ENCODE data around the gene GATA2. TPM values are rescaled to one million over a fixed set of nuclear protein-coding genes. Genes with fewer than 3 reads are reported as not detected.
A peak's percentile ranks its signal among the peaks of the same experiment; 100 is the strongest.

Gene GATA2
- total RNA-seq, 2 donors from 2014 or later: 4.0 to 9.7 TPM

DNA sequence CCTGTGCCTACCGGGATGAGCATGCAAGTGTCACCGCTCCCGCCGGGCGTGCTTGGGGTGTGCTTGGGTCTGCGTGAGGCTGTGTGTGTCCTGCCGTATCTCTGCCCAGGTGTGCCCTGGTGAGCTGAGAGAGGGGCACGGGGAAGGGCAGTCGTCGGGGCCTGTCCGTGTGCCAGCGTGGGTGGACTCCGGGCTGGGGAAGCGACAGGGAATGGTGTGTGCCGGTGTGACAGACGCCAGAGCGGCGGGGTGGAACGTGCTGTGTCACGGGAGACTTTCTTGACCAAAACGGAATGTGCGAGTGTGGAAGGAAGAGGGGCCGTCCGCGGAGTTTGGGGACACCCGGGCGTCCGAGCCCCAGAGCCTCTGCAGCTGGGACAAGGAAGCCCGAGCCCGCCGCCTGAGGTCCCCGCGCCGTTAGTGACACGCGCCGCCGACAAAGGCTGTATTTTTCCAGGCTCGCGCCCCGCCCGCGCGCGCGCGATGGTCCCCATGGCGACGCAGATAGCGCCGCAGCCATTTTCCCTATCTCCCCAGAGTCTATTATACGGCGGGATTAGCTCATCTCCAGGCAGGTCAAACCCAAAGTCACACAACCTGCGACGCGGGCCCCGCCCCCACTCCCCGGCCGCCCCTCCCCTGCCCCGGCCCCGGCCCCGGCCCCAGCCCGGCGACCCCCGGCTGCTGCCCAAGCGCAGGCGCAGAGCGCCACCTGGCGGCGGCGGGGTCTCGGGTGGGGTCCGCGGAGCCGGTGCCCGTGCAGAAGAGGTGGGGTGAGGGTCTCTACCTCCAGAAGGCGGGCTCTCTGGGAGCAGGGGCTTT lies 4.5 kb upstream of the GATA2 start:
- DNase-seq (peak; percentile 50 to 59 (median 59)), ATAC-seq (peak; percentile 73)
- H3K36me3 Mint-ChIP-seq (ENCODE audit: low read depth): peaks cover 13% of the 10 kb centered on the region
- H3K27me3 Mint-ChIP-seq: peaks cover 79% of the 10 kb centered on the region
- H3K27ac Mint-ChIP-seq: no peak overlapping the region
- peaks cover 20% of the 10 kb centered on the region for H3K4me1 Mint-ChIP-seq
- H3K4me3 Mint-ChIP-seq: peak overlapping the region; percentile 81
- no peaks in the 10 kb centered on the region for H3K9me3 ChIP-seq (ENCODE audit: control insufficient read depth, low read length, poor library complexity, severe bottlenecking)

- peaks cover 13% of the 10 kb centered on the region for H3K36me3 Mint-ChIP-seq (ENCODE audit: low read depth)
Measured at GRCh38 chr3:128496602-128497304, 3.8 kb upstream of the GATA2 start.

GRCh38 chr3:128496019-128496601 lies 3.1 kb upstream of the GATA2 start:
- peaks cover 27% of the 10 kb centered on the region for H3K4me1 Mint-ChIP-seq
- ATAC-seq (no peak), DNase-seq (no peak)
- H3K36me3 Mint-ChIP-seq (ENCODE audit: low read depth): peaks cover 13% of the 10 kb centered on the region
- H3K4me3 Mint-ChIP-seq: peak overlapping the region; percentile 65
- peaks cover 76% of the 10 kb centered on the region for H3K27me3 Mint-ChIP-seq
- H3K9me3 ChIP-seq (ENCODE audit: control insufficient read depth, low read length, poor library complexity, severe bottlenecking): no peaks in the 10 kb centered on the region
- H3K27ac Mint-ChIP-seq: no peak overlapping the region

More at GRCh38 chr3:128496602-128497304, 3.8 kb upstream of the GATA2 start:
- Mint-ChIP-seq H3K27ac (no peak overlapping the region), H3K27me3 (peaks cover 77% of the 10 kb centered on the region), H3K4me3 (peak overlapping the region; percentile 77), H3K4me1 (peaks cover 24% of the 10 kb centered on the region)
- DNase-seq (no peak), ATAC-seq (no peak)
- no peaks in the 10 kb centered on the region for H3K9me3 ChIP-seq (ENCODE audit: control insufficient read depth, low read length, poor library complexity, severe bottlenecking)

- peaks cover 13% of the 10 kb centered on the region for H3K36me3 Mint-ChIP-seq (ENCODE audit: low read depth)
- H3K27me3 Mint-ChIP-seq: peaks cover 73% of the 10 kb centered on the region
- peaks cover 27% of the 10 kb centered on the region for H3K4me1 Mint-ChIP-seq
- H3K4me3 Mint-ChIP-seq: no peak overlapping the region
- no peak for DNase-seq
- H3K9me3 ChIP-seq (ENCODE audit: control insufficient read depth, low read length, poor library complexity, severe bottlenecking): no peaks in the 10 kb centered on the region
- H3K27ac Mint-ChIP-seq: no peak overlapping the region
- no peak for ATAC-seq
Measured at GRCh38 chr3:128495435-128495970, 2.5 kb upstream of the GATA2 start.

GRCh38 chr3:128494367-128494650 lies 1.3 kb upstream of the GATA2 start:
- peaks cover 32% of the 10 kb centered on the region for H3K4me1 Mint-ChIP-seq
- H3K27ac Mint-ChIP-seq: no peak overlapping the region
- H3K9me3 ChIP-seq (ENCODE audit: control insufficient read depth, low read length, poor library complexity, severe bottlenecking): no peaks in the 10 kb centered on the region
- peaks cover 13% of the 10 kb centered on the region for H3K36me3 Mint-ChIP-seq (ENCODE audit: low read depth)
- ATAC-seq (no peak), DNase-seq (no peak)
- peaks cover 72% of the 10 kb centered on the region for H3K27me3 Mint-ChIP-seq
- H3K4me3 Mint-ChIP-seq: no peak overlapping the region

DNA sequence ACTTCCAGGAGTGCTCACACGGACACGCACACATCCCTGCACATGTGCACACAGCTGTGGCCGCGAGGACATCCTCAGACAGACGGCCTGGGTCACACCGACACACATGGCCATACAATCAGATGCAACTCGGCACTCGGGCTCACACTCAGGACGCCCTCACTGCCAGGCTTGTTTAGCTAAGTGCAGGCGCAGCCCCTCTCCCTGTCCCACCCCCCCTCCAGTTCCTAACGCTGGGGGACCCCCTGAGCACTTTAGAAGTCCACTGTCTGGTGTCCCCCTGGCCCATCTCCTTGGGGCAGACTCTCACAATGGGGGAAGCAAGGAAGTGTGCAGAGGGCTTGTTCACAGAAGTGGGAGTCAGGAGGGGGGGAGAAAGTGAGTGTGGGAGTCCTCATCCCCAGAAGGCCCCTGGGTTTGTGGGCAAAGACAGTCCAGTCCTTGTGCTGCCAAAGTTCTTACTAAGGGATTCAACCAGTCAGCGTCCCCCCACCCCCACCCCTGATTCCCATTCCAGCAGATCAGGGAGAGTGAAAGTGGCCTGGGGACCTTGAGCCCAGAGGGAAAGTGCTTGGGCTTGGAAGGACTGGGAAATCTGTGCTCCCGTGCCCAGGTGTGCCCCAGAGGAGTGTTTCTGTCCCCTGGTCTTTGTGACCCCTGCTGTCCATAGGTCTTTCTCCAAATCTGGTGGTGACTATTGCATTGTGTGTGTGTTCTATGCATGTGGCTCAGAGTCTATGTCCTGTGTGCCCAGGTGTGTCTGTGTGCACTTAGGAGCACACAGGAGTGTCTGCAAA lies 767 bp upstream of the GATA2 start:
- Mint-ChIP-seq H3K4me3 (peak overlapping the region; percentile 76), H3K4me1 (peaks cover 32% of the 10 kb centered on the region), H3K27ac (no peak overlapping the region), H3K36me3 (ENCODE audit: low read depth) (peaks cover 13% of the 10 kb centered on the region), H3K27me3 (peaks cover 67% of the 10 kb centered on the region)
- ATAC-seq: no peak
- DNase-seq: no peak
- H3K9me3 ChIP-seq (ENCODE audit: control insufficient read depth, low read length, poor library complexity, severe bottlenecking): no peaks in the 10 kb centered on the region

- ATAC-seq: no peak
- H3K36me3 Mint-ChIP-seq (ENCODE audit: low read depth): peaks cover 15% of the 10 kb centered on the region
- no peak for DNase-seq
- no peaks in the 10 kb centered on the region for H3K9me3 ChIP-seq (ENCODE audit: control insufficient read depth, low read length, poor library complexity, severe bottlenecking)
- peak overlapping the region; percentile 72 for H3K4me3 Mint-ChIP-seq
- peaks cover 61% of the 10 kb centered on the region for H3K27me3 Mint-ChIP-seq
- H3K4me1 Mint-ChIP-seq: peaks cover 30% of the 10 kb centered on the region
- no peak overlapping the region for H3K27ac Mint-ChIP-seq
Measured at GRCh38 chr3:128491941-128492670, 895 bp downstream of the GATA2 start.

GRCh38 chr3:128491691-128491940 lies 1.4 kb downstream of the GATA2 start:
- peak overlapping the region; percentile 72 for H3K4me3 Mint-ChIP-seq
- no peak for DNase-seq
- peaks cover 30% of the 10 kb centered on the region for H3K4me1 Mint-ChIP-seq

GRCh38 chr3:128490915-128491690 lies 1.9 kb downstream of the GATA2 start:
- no peak overlapping the region for H3K27ac Mint-ChIP-seq
- peaks cover 57% of the 10 kb centered on the region for H3K27me3 Mint-ChIP-seq
- peaks cover 14% of the 10 kb centered on the region for H3K36me3 Mint-ChIP-seq (ENCODE audit: low read depth)
- ATAC-seq: no peak
- DNase-seq: no peak
- no peaks in the 10 kb centered on the region for H3K9me3 ChIP-seq (ENCODE audit: control insufficient read depth, low read length, poor library complexity, severe bottlenecking)
- peak overlapping the region; percentile 72 for H3K4me3 Mint-ChIP-seq
- H3K4me1 Mint-ChIP-seq: peaks cover 29% of the 10 kb centered on the region

More at GRCh38 chr3:128491691-128491940, 1.4 kb downstream of the GATA2 start:
- Mint-ChIP-seq H3K36me3 (ENCODE audit: low read depth) (peaks cover 15% of the 10 kb centered on the region), H3K27me3 (peaks cover 59% of the 10 kb centered on the region), H3K27ac (no peak overlapping the region)
- ATAC-seq: no peak
- H3K9me3 ChIP-seq (ENCODE audit: control insufficient read depth, low read length, poor library complexity, severe bottlenecking): no peaks in the 10 kb centered on the region

DNA sequence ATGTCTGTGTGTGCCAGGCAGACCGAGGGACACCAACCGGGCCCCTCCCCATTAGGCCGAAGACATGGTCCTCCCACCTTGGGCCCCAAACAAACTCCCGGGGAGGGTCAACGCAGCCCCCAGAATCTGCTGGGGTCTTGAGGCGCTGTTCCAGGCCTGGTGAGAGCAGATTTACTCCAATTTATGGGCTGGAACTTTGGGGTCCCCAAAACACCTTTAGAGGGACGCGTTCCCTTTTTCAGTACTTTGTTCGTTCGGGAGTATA lies 2.4 kb downstream of the GATA2 start:
- Mint-ChIP-seq H3K27ac (no peak overlapping the region), H3K4me1 (peaks cover 25% of the 10 kb centered on the region), H3K4me3 (peak overlapping the region; percentile 68), H3K27me3 (peaks cover 57% of the 10 kb centered on the region), H3K36me3 (ENCODE audit: low read depth) (peaks cover 10% of the 10 kb centered on the region)
- DNase-seq (no peak), ATAC-seq (no peak)
- no peaks in the 10 kb centered on the region for H3K9me3 ChIP-seq (ENCODE audit: control insufficient read depth, low read length, poor library complexity, severe bottlenecking)

GRCh38 chr3:128489927-128490649 lies 2.9 kb downstream of the GATA2 start:
- Mint-ChIP-seq H3K36me3 (ENCODE audit: low read depth) (peaks cover 10% of the 10 kb centered on the region), H3K4me1 (peaks cover 24% of the 10 kb centered on the region), H3K27ac (no peak overlapping the region), H3K27me3 (peaks cover 57% of the 10 kb centered on the region), H3K4me3 (peak overlapping the region; percentile 87)
- ATAC-seq: no peak
- no peak for DNase-seq
- H3K9me3 ChIP-seq (ENCODE audit: control insufficient read depth, low read length, poor library complexity, severe bottlenecking): no peaks in the 10 kb centered on the region

DNA sequence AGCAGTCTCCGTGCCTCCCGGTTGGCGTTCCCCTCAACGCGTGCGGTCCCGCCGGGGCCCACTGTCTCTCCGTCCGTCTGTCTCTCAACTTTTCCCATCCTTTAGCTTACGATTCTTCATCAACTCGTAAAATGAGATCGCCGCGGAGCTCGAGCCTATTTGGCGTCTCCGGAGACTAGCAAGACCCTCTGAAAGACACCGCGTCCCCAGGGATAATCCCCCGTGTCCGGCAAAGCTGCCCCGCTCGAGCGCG lies 3.4 kb downstream of the GATA2 start:
- Mint-ChIP-seq H3K4me3 (peak overlapping the region; percentile 87), H3K4me1 (peaks cover 23% of the 10 kb centered on the region), H3K27ac (no peak overlapping the region), H3K27me3 (peaks cover 57% of the 10 kb centered on the region), H3K36me3 (ENCODE audit: low read depth) (peaks cover 6% of the 10 kb centered on the region)
- H3K9me3 ChIP-seq (ENCODE audit: control insufficient read depth, low read length, poor library complexity, severe bottlenecking): no peaks in the 10 kb centered on the region
- ATAC-seq (no peak), DNase-seq (no peak)

Measured in T-helper 17 cell (primary cell).